Breast epithelium (tissue), 3 donors: ENCODE measurements around the gene FRMD3.

Source experiments
- CTCF ChIP-seq, 3 donors: fragments of 450-650 bp; IDR thresholded peaks; one replicate each; pipeline ENCODE4 v1.5.1; 2016 to 2017; ENCODE audit warnings: antibody characterized with exemption in 3 of 3, mild to moderate bottlenecking in 3 of 3, moderate library complexity in 3 of 3
- POLR2A ChIP-seq: fragments of 450-650 bp; IDR thresholded peaks from one replicate; pipeline ENCODE4 v1.6.1; 2016; ENCODE audit warnings: antibody characterized with exemption, mild to moderate bottlenecking, moderate library complexity
- POLR2AphosphoS5 ChIP-seq, 3 donors: sonication (generic); formaldehyde crosslinking; IDR thresholded peaks; one replicate each; pipeline ENCODE4 v1.6.1; 2017; ENCODE audit warnings: antibody characterized with exemption in 3 of 3

DNA sequence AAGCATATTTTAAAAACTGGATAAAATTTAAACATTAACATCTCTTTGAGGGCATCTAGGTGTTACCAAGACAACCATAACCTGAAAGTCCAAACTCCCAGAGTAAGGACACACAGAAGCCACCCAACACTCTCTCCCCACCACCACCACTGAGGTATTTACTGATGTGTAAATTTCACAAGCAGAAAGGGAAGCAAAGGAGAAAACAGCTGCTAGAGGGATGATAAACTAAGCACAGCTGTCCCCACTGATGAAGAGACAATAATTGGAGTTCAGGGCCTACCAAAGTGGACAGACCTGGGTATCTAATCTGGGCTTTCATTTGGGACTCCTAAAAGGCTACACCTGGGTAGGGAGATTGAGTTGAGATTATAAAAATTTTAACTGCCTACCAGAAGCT lies 63.6 kb downstream of the FRMD3 start:
- TF ChIP-seq POLR2AphosphoS5 (IDR thresholded peaks at IDR 0.05) (no peak), CTCF (IDR thresholded peaks at IDR 0.05) (no peak), POLR2A (no peak)
